ENCODE results near the gene CATSPERD.
A peak's percentile ranks its signal among the peaks of the same experiment; 100 is the strongest.
"Not testable (repeated sequence)": the region's sequence is repeated elsewhere in the genome, so short reads cannot be mapped to it uniquely, and the experiment has no call there.

Gene CATSPERD

GRCh38 chr19:5684694-5685430 is 35.6 kb upstream of the CATSPERD start:
- in situ Hi-C loops (cut with MboI; ENCODE audit: low sequenced_read_pairs, unreplicated experiment) = no loop called here
- no peak for TF ChIP-seq CTCF (IDR thresholded peaks at IDR 0.05; ENCODE audit: borderline replicate concordance, control extremely low read depth, extremely low read depth, insufficient read depth, missing control alignments)
- no peak for DNase-seq (ENCODE audit: low spot score)

DNA sequence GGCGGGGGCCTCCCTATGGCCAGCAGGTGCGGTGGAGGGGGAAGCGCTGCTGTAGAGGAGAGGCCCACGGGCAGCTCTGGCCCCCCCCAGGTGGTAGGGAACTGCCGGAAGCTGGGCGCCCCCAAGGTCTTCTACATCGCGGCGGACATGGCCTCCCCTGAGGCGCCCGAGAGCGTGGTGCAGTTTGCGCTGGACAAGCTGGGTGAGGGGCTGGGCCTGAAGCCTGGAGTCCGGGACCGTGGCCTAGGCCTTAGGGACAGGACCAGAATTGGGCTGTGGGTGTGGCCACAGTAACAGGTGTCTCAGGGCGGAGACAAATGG is 34.2 kb upstream of the CATSPERD start:
- TF ChIP-seq CTCF (IDR thresholded peaks at IDR 0.05; ENCODE audit: borderline replicate concordance, control extremely low read depth, extremely low read depth, insufficient read depth, missing control alignments) = no peak
- in situ Hi-C loops (cut with MboI; ENCODE audit: low sequenced_read_pairs, unreplicated experiment) = no loop called here
- DNase-seq (ENCODE audit: low spot score) = no peak

GRCh38 chr19:5686647-5687359 is 33.6 kb upstream of the CATSPERD start:
- peak; percentile 99 for DNase-seq (ENCODE audit: low spot score)
- TF ChIP-seq CTCF (IDR thresholded peaks at IDR 0.05; ENCODE audit: borderline replicate concordance, control extremely low read depth, extremely low read depth, insufficient read depth, missing control alignments) = peak; percentile 92
- in situ Hi-C loops (cut with MboI; ENCODE audit: low sequenced_read_pairs, unreplicated experiment) = no loop called here

GRCh38 chr19:5687360-5688198 is 32.9 kb upstream of the CATSPERD start:
- in situ Hi-C loops (cut with MboI; ENCODE audit: low sequenced_read_pairs, unreplicated experiment) = no loop called here
- TF ChIP-seq CTCF (IDR thresholded peaks at IDR 0.05; ENCODE audit: borderline replicate concordance, control extremely low read depth, extremely low read depth, insufficient read depth, missing control alignments) = no peak
- DNase-seq (ENCODE audit: low spot score) = no peak

GRCh38 chr19:5688262-5688881 is 32.1 kb upstream of the CATSPERD start:
- DNase-seq (ENCODE audit: low spot score); in situ Hi-C loops (cut with MboI; ENCODE audit: low sequenced_read_pairs, unreplicated experiment): not testable (repeated sequence)

DNA sequence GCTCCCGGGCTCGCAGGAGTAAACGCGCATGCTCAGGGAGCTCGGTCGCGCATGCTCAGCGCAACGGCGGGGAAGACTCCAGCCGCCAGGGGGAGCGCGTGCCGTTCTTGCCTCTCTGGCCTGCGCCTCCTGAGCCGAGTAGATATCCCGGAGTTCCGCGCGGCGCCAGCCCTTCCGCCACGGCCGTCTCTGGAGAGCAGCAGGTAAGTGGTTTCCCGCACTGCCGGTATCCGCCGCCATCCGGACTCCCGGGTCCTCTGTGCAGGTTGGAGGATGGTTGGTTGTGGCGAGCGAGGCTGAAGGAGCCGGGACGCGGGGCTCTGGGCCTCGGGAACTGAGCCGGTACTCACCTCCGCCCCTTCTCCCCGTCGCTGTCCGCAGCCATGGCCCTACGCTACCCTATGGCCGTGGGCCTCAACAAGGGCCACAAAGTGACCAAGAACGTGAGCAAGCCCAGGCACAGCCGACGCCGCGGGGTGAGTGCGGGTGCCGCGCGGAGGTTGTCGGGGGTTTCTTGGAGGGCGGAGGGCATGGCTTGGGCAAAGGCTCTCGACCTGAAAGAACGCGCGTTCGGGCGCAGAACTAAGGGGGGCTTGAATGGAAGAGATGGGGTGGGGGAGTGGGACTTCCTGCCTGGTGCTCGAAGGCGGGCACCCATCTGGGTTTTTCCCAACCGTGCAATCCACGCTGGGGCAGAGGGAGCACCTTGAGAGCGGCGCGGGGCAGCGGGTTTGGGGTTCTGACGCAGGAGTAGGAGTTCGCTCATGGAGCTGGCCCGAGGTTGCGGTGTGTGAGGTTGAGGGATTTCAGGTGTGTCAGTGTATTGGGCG is 30.1 kb upstream of the CATSPERD start, which contains the start of gene RPL36:
TSS of gene RPL36 (plus strand) at position 171 of the 830 bp plus-strand sequence. CDS start at position 384, 213 bp downstream.
- DNase-seq (ENCODE audit: low spot score) = peak; percentile 96
- TF ChIP-seq CTCF (IDR thresholded peaks at IDR 0.05; ENCODE audit: borderline replicate concordance, control extremely low read depth, extremely low read depth, insufficient read depth, missing control alignments) = peak; percentile 99
- in situ Hi-C loops (cut with MboI; ENCODE audit: low sequenced_read_pairs, unreplicated experiment) = no loop called here

Data from GM13976 (cell line).